ENCODE results near the gene CCP110.
A peak's percentile ranks its signal among the peaks of the same experiment; 100 is the strongest.

Gene CCP110

DNA sequence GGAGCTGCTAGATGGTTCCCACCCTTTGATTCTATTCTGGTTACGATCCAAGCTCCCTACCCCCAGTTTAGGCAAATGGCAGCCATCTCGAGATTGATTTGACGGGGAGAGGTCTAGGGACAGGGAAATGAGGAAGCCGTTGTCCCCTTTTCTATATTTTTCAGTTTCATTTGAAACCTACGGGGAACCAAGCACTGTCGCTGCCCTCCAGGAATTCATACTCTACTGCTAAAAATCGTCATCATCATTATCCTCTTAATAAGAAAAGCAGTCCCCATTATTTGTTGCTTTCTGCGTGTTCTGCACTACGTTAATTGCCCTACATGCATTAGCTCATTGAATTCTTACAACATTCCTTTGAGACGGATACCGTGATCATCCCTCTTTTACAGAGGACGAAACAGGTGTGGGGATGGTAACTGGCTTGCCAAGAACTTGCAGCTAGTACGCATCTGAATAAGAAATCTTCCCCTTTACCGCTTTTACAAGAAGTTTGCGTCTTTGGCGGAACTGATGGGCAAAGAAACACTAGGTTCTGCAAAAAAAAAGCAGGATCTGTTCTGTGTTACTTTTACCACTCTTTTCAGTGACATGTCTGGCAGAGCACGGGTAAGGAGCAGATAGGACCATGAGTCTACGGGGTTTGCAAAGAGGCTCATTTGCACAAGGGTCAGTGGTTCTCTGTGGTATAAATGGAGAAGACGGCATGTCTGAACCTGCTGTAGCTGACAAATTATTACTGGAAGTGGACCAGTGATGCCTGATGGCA lies 1.1 kb downstream of the CCP110 start:
- no peak overlapping the region for H2AK5ac ChIP-seq (ENCODE audit: low read depth, low read length)
- H3K23ac ChIP-seq (ENCODE audit: low read depth, low read length, poor library complexity): no peak overlapping the region
- H3K36me3 ChIP-seq (replicated peaks in 1 of 2; ENCODE audit: control insufficient read depth in 2 of 2, insufficient read depth in 2 of 2, low read length in 2 of 2): peaks cover 7 to 36% of the 10 kb centered on the region in 2 donors
- no peak overlapping the region for H2BK15ac ChIP-seq (ENCODE audit: low read length)
- peak overlapping the region; percentile 75 for H3K4me2 ChIP-seq (ENCODE audit: insufficient read depth, low read length, poor library complexity, severe bottlenecking)
- no peak overlapping the region for H4K91ac ChIP-seq (ENCODE audit: low read depth, low read length, poor library complexity)
- no peak overlapping the region for H3K4ac ChIP-seq (ENCODE audit: low read length)
- peak overlapping the region; percentile 95 to 99 for H3K4me3 ChIP-seq (ENCODE audit: low read length in 2 of 2)
- no peaks in the 10 kb centered on the region for H3K27me3 ChIP-seq (ENCODE audit: control insufficient read depth in 3 of 3, insufficient read depth in 3 of 3, low read depth in 1 of 3, low read length in 3 of 3)
- H3K4me1 ChIP-seq (ENCODE audit: control insufficient read depth in 2 of 2, insufficient read depth in 1 of 2, low read depth in 1 of 2, low read length in 2 of 2): peaks cover 8 to 12% of the 10 kb centered on the region in 2 donors
- DNase-seq (ENCODE audit: low spot score): peak; percentile 6
- no peak overlapping the region for H3K9ac ChIP-seq (ENCODE audit: low read depth, low read length, poor library complexity)
- H3K79me1 ChIP-seq (ENCODE audit: low read depth, low read length): peaks cover 4% of the 10 kb centered on the region
- H2AFZ ChIP-seq (ENCODE audit: low read length): peak overlapping the region; percentile 94
- H3K18ac ChIP-seq (ENCODE audit: low read length): peak overlapping the region; percentile 83
- H2BK5ac ChIP-seq (ENCODE audit: low read length): peak overlapping the region; percentile 72
- no peak overlapping the region for H4K8ac ChIP-seq (ENCODE audit: low read depth, low read length)
- H3K9me3 ChIP-seq (replicated peaks in 1 of 2; ENCODE audit: control insufficient read depth in 2 of 2, insufficient read depth in 1 of 2, low read depth in 1 of 2, low read length in 2 of 2): no peaks in the 10 kb centered on the region
- no peak overlapping the region for H2BK120ac ChIP-seq (ENCODE audit: low read depth, low read length)
- no peak overlapping the region for H3K14ac ChIP-seq (ENCODE audit: low read length)
- no peak overlapping the region for H3K27ac ChIP-seq (replicated peaks; ENCODE audit: low read length)
- no CpG with 5 or more reads among the region's 19 CpGs for WGBS, 2 donors (ENCODE audit: extremely low coverage in 2 of 2, insufficient read length in 2 of 2, insufficient replicate concordance in 1 of 2)
- no peak overlapping the region for H2BK12ac ChIP-seq (ENCODE audit: low read length)

- H4K8ac ChIP-seq (ENCODE audit: low read depth, low read length): no peak overlapping the region
- H3K18ac ChIP-seq (ENCODE audit: low read length): no peak overlapping the region
- H3K36me3 ChIP-seq (replicated peaks in 1 of 2; ENCODE audit: control insufficient read depth in 2 of 2, insufficient read depth in 2 of 2, low read length in 2 of 2): peaks cover 8 to 38% of the 10 kb centered on the region in 2 donors
- peak overlapping the region in 1 of 2 donors; percentile 95 for H3K4me3 ChIP-seq (ENCODE audit: low read length in 2 of 2)
- no peak overlapping the region for H3K14ac ChIP-seq (ENCODE audit: low read length)
- no peak for DNase-seq (ENCODE audit: low spot score)
- no peak overlapping the region for H3K4ac ChIP-seq (ENCODE audit: low read length)
- no peak overlapping the region for H2BK15ac ChIP-seq (ENCODE audit: low read length)
- no CpG with 5 or more reads among the region's 2 CpGs for WGBS, 2 donors (ENCODE audit: extremely low coverage in 2 of 2, insufficient read length in 2 of 2, insufficient replicate concordance in 1 of 2)
- H2BK120ac ChIP-seq (ENCODE audit: low read depth, low read length): no peak overlapping the region
- no peak overlapping the region for H2BK5ac ChIP-seq (ENCODE audit: low read length)
- H3K4me1 ChIP-seq (ENCODE audit: control insufficient read depth in 2 of 2, insufficient read depth in 1 of 2, low read depth in 1 of 2, low read length in 2 of 2): peaks cover 8 to 12% of the 10 kb centered on the region in 2 donors
- peaks cover 4% of the 10 kb centered on the region for H3K79me1 ChIP-seq (ENCODE audit: low read depth, low read length)
- H3K27ac ChIP-seq (replicated peaks; ENCODE audit: low read length): no peak overlapping the region
- no peak overlapping the region for H3K4me2 ChIP-seq (ENCODE audit: insufficient read depth, low read length, poor library complexity, severe bottlenecking)
- no peak overlapping the region for H3K23ac ChIP-seq (ENCODE audit: low read depth, low read length, poor library complexity)
- H3K27me3 ChIP-seq (ENCODE audit: control insufficient read depth in 3 of 3, insufficient read depth in 3 of 3, low read depth in 1 of 3, low read length in 3 of 3): no peaks in the 10 kb centered on the region
- no peaks in the 10 kb centered on the region for H3K9me3 ChIP-seq (replicated peaks in 1 of 2; ENCODE audit: control insufficient read depth in 2 of 2, insufficient read depth in 1 of 2, low read depth in 1 of 2, low read length in 2 of 2)
- no peak overlapping the region for H4K91ac ChIP-seq (ENCODE audit: low read depth, low read length, poor library complexity)
- no peak overlapping the region for H2BK12ac ChIP-seq (ENCODE audit: low read length)
- H2AK5ac ChIP-seq (ENCODE audit: low read depth, low read length): no peak overlapping the region
- H2AFZ ChIP-seq (ENCODE audit: low read length): peak overlapping the region; percentile 94
- H3K9ac ChIP-seq (ENCODE audit: low read depth, low read length, poor library complexity): no peak overlapping the region
These were observed 1.6 kb downstream of the CCP110 start for GRCh38 chr16:19525385-19525723.

DNA sequence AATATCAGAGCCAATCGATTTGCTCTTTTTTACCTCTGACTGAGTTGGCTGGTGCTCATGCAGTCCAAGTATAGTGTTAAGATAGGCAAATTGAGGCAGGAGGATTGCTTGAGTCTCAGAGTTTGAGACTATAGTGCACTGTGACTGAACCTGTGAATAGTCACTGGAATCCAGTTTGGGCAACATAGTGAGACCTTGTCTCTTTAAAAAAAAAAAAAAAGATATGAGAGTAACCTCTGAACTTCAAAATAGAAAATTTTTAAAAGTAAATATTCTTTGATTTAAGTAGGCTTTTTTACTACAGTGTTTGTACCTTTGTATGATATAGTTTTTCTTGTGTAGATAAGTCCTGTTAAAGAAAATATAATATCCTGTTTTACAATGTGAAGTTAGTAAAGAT lies 3.4 kb downstream of the CCP110 start:
- Histone ChIP-seq H3K23ac (ENCODE audit: low read depth, low read length, poor library complexity) (no peak overlapping the region), H3K4me2 (ENCODE audit: insufficient read depth, low read length, poor library complexity, severe bottlenecking) (no peak overlapping the region), H3K36me3 (replicated peaks in 1 of 2; ENCODE audit: control insufficient read depth in 2 of 2, insufficient read depth in 2 of 2, low read length in 2 of 2) (peaks cover 8 to 54% of the 10 kb centered on the region in 2 donors), H3K79me1 (ENCODE audit: low read depth, low read length) (no peaks in the 10 kb centered on the region), H2BK5ac (ENCODE audit: low read length) (no peak overlapping the region), H4K8ac (ENCODE audit: low read depth, low read length) (no peak overlapping the region), H3K9ac (ENCODE audit: low read depth, low read length, poor library complexity) (no peak overlapping the region), H3K4me3 (ENCODE audit: low read length in 2 of 2) (no peak overlapping the region), H3K4ac (ENCODE audit: low read length) (no peak overlapping the region), H2BK120ac (ENCODE audit: low read depth, low read length) (no peak overlapping the region), H4K91ac (ENCODE audit: low read depth, low read length, poor library complexity) (no peak overlapping the region), H3K18ac (ENCODE audit: low read length) (no peak overlapping the region), H2AK5ac (ENCODE audit: low read depth, low read length) (no peak overlapping the region), H3K9me3 (replicated peaks in 1 of 2; ENCODE audit: control insufficient read depth in 2 of 2, insufficient read depth in 1 of 2, low read depth in 1 of 2, low read length in 2 of 2) (no peaks in the 10 kb centered on the region), H3K14ac (ENCODE audit: low read length) (no peak overlapping the region), H2BK15ac (ENCODE audit: low read length) (no peak overlapping the region), H3K27me3 (ENCODE audit: control insufficient read depth in 3 of 3, insufficient read depth in 3 of 3, low read depth in 1 of 3, low read length in 3 of 3) (no peaks in the 10 kb centered on the region), H3K27ac (replicated peaks; ENCODE audit: low read length) (no peak overlapping the region), H2AFZ (ENCODE audit: low read length) (no peak overlapping the region), H3K4me1 (ENCODE audit: control insufficient read depth in 2 of 2, insufficient read depth in 1 of 2, low read depth in 1 of 2, low read length in 2 of 2) (peaks cover 5 to 8% of the 10 kb centered on the region in 2 donors), H2BK12ac (ENCODE audit: low read length) (no peak overlapping the region)
- whole genome bisulfite sequencing, 2 donors (ENCODE audit: extremely low coverage in 2 of 2, insufficient read length in 2 of 2, insufficient replicate concordance in 1 of 2): no CpG with 5 or more reads among the region's 1 CpG
- no peak for DNase-seq (ENCODE audit: low spot score)

GRCh38 chr16:19528666-19529065 lies 4.9 kb downstream of the CCP110 start:
- no peaks in the 10 kb centered on the region for H3K79me1 ChIP-seq (ENCODE audit: low read depth, low read length)
- no peak overlapping the region for H3K4ac ChIP-seq (ENCODE audit: low read length)
- H3K27me3 ChIP-seq (ENCODE audit: control insufficient read depth in 3 of 3, insufficient read depth in 3 of 3, low read depth in 1 of 3, low read length in 3 of 3): no peaks in the 10 kb centered on the region
- peaks cover 8 to 69% of the 10 kb centered on the region in 2 donors for H3K36me3 ChIP-seq (replicated peaks in 1 of 2; ENCODE audit: control insufficient read depth in 2 of 2, insufficient read depth in 2 of 2, low read length in 2 of 2)
- H4K8ac ChIP-seq (ENCODE audit: low read depth, low read length): no peak overlapping the region
- no peak overlapping the region for H3K4me3 ChIP-seq (ENCODE audit: low read length in 2 of 2)
- H3K9ac ChIP-seq (ENCODE audit: low read depth, low read length, poor library complexity): no peak overlapping the region
- H2AFZ ChIP-seq (ENCODE audit: low read length): no peak overlapping the region
- H2BK120ac ChIP-seq (ENCODE audit: low read depth, low read length): no peak overlapping the region
- no CpG with 5 or more reads among the region's 3 CpGs for WGBS, 2 donors (ENCODE audit: extremely low coverage in 2 of 2, insufficient read length in 2 of 2, insufficient replicate concordance in 1 of 2)
- H3K23ac ChIP-seq (ENCODE audit: low read depth, low read length, poor library complexity): no peak overlapping the region
- H2BK12ac ChIP-seq (ENCODE audit: low read length): no peak overlapping the region
- H3K9me3 ChIP-seq (replicated peaks in 1 of 2; ENCODE audit: control insufficient read depth in 2 of 2, insufficient read depth in 1 of 2, low read depth in 1 of 2, low read length in 2 of 2): no peaks in the 10 kb centered on the region
- no peak overlapping the region for H3K14ac ChIP-seq (ENCODE audit: low read length)
- no peak overlapping the region for H3K18ac ChIP-seq (ENCODE audit: low read length)
- H2AK5ac ChIP-seq (ENCODE audit: low read depth, low read length): no peak overlapping the region
- H3K4me2 ChIP-seq (ENCODE audit: insufficient read depth, low read length, poor library complexity, severe bottlenecking): no peak overlapping the region
- DNase-seq (ENCODE audit: low spot score): no peak
- no peak overlapping the region for H2BK15ac ChIP-seq (ENCODE audit: low read length)
- peaks cover 3 to 7% of the 10 kb centered on the region in 2 donors for H3K4me1 ChIP-seq (ENCODE audit: control insufficient read depth in 2 of 2, insufficient read depth in 1 of 2, low read depth in 1 of 2, low read length in 2 of 2)
- no peak overlapping the region for H2BK5ac ChIP-seq (ENCODE audit: low read length)
- no peak overlapping the region for H4K91ac ChIP-seq (ENCODE audit: low read depth, low read length, poor library complexity)
- H3K27ac ChIP-seq (replicated peaks; ENCODE audit: low read length): no peak overlapping the region
